HepG2 (cell line): ENCODE results near the gene TUBGCP6. TPM values are rescaled to one million over a fixed set of nuclear protein-coding genes. Genes with fewer than 3 reads are reported as not detected.

Experiments used
- polyA plus RNA-seq, 8 experiments: library from polyadenylated mRNA; depleted of rRNA in 3 of 8; stranded (reverse) in 7 of 8; unstranded in 1 of 8; fragments of >200 nt; fragmentation: Illumina TruSeq in 4 of 8; extraction: Trizol in 4 of 8; gene quantifications; 2 replicates each; pipeline versions ENCODE4 v1.2.1 to v1.2.3, GENCODE V29; 2011 to 2016; ENCODE audit warnings: low read depth in 4 of 8, missing spikeins in 1 of 8, mixed read lengths in 1 of 8; ENCODE audit not compliant: insufficient read depth in 1 of 8
- total RNA-seq, 5 experiments: library from RNA; depleted of rRNA; stranded (reverse); fragments of >200 nt; fragmentation: Illumina TruSeq; extraction: Trizol; gene quantifications; 2 replicates each; pipeline ENCODE4 v1.2.3, GENCODE V29; 2016; ENCODE audit warnings: low read depth in 1 of 5

The TUBGCP6 gene
- total and polyA plus RNA-seq, 2 of the 13 experiments (the other 11 are each of a cell fraction or from before 2014, with no cell fraction given): 14.6 to 15.7 TPM

Other genes with a start within 250 kb of the TUBGCP6 start
- gene IL17REL, start 232.3 kb downstream of the TUBGCP6 start, total RNA-seq (2016; rRNA removed; fragmentation: Illumina TruSeq; extraction: Trizol): not detected in 2 replicates
- gene IL17REL, start 232.3 kb downstream of the TUBGCP6 start, polyA plus RNA-seq (2011; rRNA removed): not detected in 2 replicates
- gene TTLL8, start 186.7 kb downstream of the TUBGCP6 start, total RNA-seq (2016; rRNA removed; fragmentation: Illumina TruSeq; extraction: Trizol): not detected in 2 replicates
- not detected in 2 replicates for gene TTLL8, start 186.7 kb downstream of the TUBGCP6 start, polyA plus RNA-seq (2011; rRNA removed)
- gene MLC1, start 159.6 kb downstream of the TUBGCP6 start, total RNA-seq (2016; rRNA removed; fragmentation: Illumina TruSeq; extraction: Trizol): not detected in 2 replicates
- not detected in 2 replicates for gene MLC1, start 159.6 kb downstream of the TUBGCP6 start, polyA plus RNA-seq (2011; rRNA removed)
- gene MOV10L1, start 155.0 kb downstream of the TUBGCP6 start, total RNA-seq (2016; rRNA removed; fragmentation: Illumina TruSeq; extraction: Trizol): 0.11 TPM in 1 of 2 replicates, not detected in the other
- 0.12 and 0.31 TPM in 2 replicates for gene MOV10L1, start 155.0 kb downstream of the TUBGCP6 start, polyA plus RNA-seq (2011; rRNA removed)
- gene PANX2, start 74.3 kb downstream of the TUBGCP6 start, total RNA-seq (2016; rRNA removed; fragmentation: Illumina TruSeq; extraction: Trizol): 0.15 and 0.58 TPM in 2 replicates
- 1.1 TPM in 2 replicates for gene PANX2, start 74.3 kb downstream of the TUBGCP6 start, polyA plus RNA-seq (2011; rRNA removed)
- gene TRABD, start 59.1 kb downstream of the TUBGCP6 start, total RNA-seq (2016; rRNA removed; fragmentation: Illumina TruSeq; extraction: Trizol): 16.2 and 21.5 TPM in 2 replicates
- gene TRABD, start 59.1 kb downstream of the TUBGCP6 start, polyA plus RNA-seq (2011; rRNA removed): 28.9 and 36.8 TPM in 2 replicates
- gene SELENOO, start 44.0 kb downstream of the TUBGCP6 start, total RNA-seq (2016; rRNA removed; fragmentation: Illumina TruSeq; extraction: Trizol): 12.5 and 19.0 TPM in 2 replicates
- gene SELENOO, start 44.0 kb downstream of the TUBGCP6 start, polyA plus RNA-seq (2011; rRNA removed): 14.4 and 18.7 TPM in 2 replicates
- gene HDAC10, start 6.2 kb upstream of the TUBGCP6 start, total RNA-seq (2016; rRNA removed; fragmentation: Illumina TruSeq; extraction: Trizol): 4.0 and 13.9 TPM in 2 replicates
- 14.9 and 19.7 TPM in 2 replicates for gene HDAC10, start 6.2 kb upstream of the TUBGCP6 start, polyA plus RNA-seq (2011; rRNA removed)
- gene MAPK12, start 16.7 kb upstream of the TUBGCP6 start, total RNA-seq (2016; rRNA removed; fragmentation: Illumina TruSeq; extraction: Trizol): 15.0 and 23.3 TPM in 2 replicates
- gene MAPK12, start 16.7 kb upstream of the TUBGCP6 start, polyA plus RNA-seq (2011; rRNA removed): 22.2 and 22.8 TPM in 2 replicates
- gene MAPK11, start 25.4 kb upstream of the TUBGCP6 start, total RNA-seq (2016; rRNA removed; fragmentation: Illumina TruSeq; extraction: Trizol): 0.15 TPM in 1 of 2 replicates, not detected in the other
- gene MAPK11, start 25.4 kb upstream of the TUBGCP6 start, polyA plus RNA-seq (2011; rRNA removed): 0.17 and 0.46 TPM in 2 replicates
- 19.3 and 32.6 TPM in 2 replicates for gene PLXNB2, start 62.6 kb upstream of the TUBGCP6 start, total RNA-seq (2016; rRNA removed; fragmentation: Illumina TruSeq; extraction: Trizol)
- gene PLXNB2, start 62.6 kb upstream of the TUBGCP6 start, polyA plus RNA-seq (2011; rRNA removed): 68.9 and 79.4 TPM in 2 replicates
- 0.84 and 0.95 TPM in 2 replicates for gene DENND6B, start 82.0 kb upstream of the TUBGCP6 start, total RNA-seq (2016; rRNA removed; fragmentation: Illumina TruSeq; extraction: Trizol)
- gene DENND6B, start 82.0 kb upstream of the TUBGCP6 start, polyA plus RNA-seq (2011; rRNA removed): 3.8 and 4.2 TPM in 2 replicates
- gene PPP6R2, start 98.3 kb upstream of the TUBGCP6 start, total RNA-seq (2016; rRNA removed; fragmentation: Illumina TruSeq; extraction: Trizol): 36.1 and 55.0 TPM in 2 replicates
- gene PPP6R2, start 98.3 kb upstream of the TUBGCP6 start, polyA plus RNA-seq (2011; rRNA removed): 102 and 112 TPM in 2 replicates
- gene SBF1, start 230.0 kb upstream of the TUBGCP6 start, total RNA-seq (2016; rRNA removed; fragmentation: Illumina TruSeq; extraction: Trizol): 21.3 and 40.9 TPM in 2 replicates
- 31.7 and 43.3 TPM in 2 replicates for gene SBF1, start 230.0 kb upstream of the TUBGCP6 start, polyA plus RNA-seq (2011; rRNA removed)
- 0.76 and 1.2 TPM in 2 replicates for gene ADM2, start 236.5 kb upstream of the TUBGCP6 start, total RNA-seq (2016; rRNA removed; fragmentation: Illumina TruSeq; extraction: Trizol)
- 3.0 and 4.0 TPM in 2 replicates for gene ADM2, start 236.5 kb upstream of the TUBGCP6 start, polyA plus RNA-seq (2011; rRNA removed)
- 1.2 and 1.5 TPM in 2 replicates for gene MIOX, start 241.8 kb upstream of the TUBGCP6 start, total RNA-seq (2016; rRNA removed; fragmentation: Illumina TruSeq; extraction: Trizol)
- 2.9 and 5.0 TPM in 2 replicates for gene MIOX, start 241.8 kb upstream of the TUBGCP6 start, polyA plus RNA-seq (2011; rRNA removed)